HG02885 (cell line): ENCODE results near the gene GEMIN4.
"Not testable (repeated sequence)": the region's sequence is repeated elsewhere in the genome, so short reads cannot be mapped to it uniquely, and the experiment has no call there.

Source experiments
- ATAC-seq: cut with Tn5 transposase; IDR thresholded peaks from one replicate; pipeline ENCODE4 v1.9.1; 2021; ENCODE audit warnings: mild to moderate bottlenecking; ENCODE audit not compliant: unreplicated experiment, poor library complexity

Gene GEMIN4

GRCh38 chr17:705011-705410 is 47.1 kb downstream of the GEMIN4 start:
- no peak for ATAC-seq

- ATAC-seq = no peak
These were observed 47.8 kb downstream of the GEMIN4 start for GRCh38 chr17:704111-704864.

- no peak for ATAC-seq
These were observed 48.8 kb downstream of the GEMIN4 start for GRCh38 chr17:703081-703875.

DNA sequence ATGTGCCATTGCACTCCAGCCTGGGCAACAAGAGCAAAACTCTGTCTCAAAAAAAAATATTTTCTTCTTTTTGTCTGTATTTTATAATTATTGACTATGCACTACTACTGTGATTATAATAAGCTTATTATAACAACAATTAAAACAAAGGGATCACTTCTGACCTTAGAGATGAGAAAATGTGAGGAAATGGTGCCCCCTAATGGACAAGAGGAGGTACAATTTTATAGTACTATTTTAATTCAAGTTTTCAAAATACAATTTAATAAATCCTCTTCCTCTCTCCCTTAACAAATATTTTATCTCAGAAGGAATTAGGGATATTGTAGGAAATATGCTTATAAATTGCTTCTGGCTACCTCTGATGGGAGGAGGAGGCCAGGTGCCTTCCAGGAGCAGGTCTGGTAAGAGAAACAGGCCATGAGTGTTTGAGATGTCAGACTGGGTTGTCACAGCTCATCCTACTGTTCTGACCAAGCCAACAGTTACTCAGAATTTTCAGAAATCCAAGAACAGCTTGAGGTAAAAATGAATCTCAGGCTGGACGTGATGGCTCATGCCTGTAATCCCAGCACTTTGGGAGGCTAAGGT is 51.5 kb downstream of the GEMIN4 start:
- no peak for ATAC-seq

DNA sequence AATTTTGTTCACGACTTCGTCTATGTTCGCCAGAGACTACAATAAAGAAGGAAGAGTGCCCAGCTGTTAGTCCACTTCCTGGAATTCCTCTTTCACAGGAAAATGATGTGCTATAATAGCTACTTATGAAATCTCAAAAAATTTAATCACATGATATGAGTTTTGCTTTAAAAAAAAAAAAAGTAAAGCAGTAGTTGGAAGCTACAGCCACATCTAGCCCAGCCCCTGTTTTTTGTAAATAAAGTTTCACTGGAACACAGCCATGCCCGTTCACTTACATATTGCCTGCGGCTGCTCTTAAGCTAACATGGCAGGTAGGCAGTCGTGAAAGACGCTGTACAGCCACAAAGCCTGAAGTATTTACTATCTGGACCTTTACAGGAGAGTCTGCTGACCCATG is 52.7 kb downstream of the GEMIN4 start:
- no peak for ATAC-seq

DNA sequence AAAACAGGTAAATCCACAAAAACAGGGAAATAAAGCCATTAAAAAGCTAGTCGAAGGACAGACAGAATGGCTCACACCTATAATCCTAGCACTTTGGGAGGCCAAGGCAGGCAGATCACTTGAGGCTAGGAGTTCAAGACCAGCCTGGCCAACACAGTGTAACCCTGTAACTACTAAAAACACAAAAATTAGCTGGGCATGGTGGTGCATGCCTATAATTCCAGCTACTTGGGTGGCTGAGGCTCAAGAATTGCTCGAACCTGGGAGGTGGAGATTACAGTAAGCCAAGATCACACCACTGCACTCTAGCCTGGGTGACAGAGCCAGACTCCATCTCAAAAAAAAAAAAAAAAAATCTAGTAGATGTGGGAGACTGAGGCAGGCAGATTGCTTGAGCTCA is 54.0 kb downstream of the GEMIN4 start:
- ATAC-seq = not testable (repeated sequence)

- no peak for ATAC-seq
These were observed 54.4 kb downstream of the GEMIN4 start for GRCh38 chr17:697682-698081.

DNA sequence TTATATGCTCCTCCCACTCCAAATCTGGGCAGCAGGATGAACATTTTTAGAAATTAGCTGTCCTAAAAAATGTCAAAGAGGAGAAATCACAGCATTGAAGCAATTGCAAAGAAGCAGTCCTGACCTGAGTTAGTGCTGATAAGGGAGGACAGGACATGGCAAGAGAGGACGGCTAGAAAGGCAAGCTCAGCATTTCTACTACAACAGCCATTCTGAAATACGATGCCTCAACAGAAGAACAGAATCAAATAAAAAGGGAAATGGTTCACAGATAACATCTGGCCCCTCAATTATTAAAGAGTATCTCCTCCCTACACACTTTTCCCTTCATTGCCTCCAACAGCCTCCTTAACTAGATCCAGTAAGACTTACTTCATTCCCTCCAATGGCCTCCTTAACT is 55.7 kb downstream of the GEMIN4 start:
- no peak for ATAC-seq
